K562 (cell line): ENCODE measurements around the gene FASTKD3. TPM values are rescaled to one million over a fixed set of nuclear protein-coding genes. Genes with fewer than 3 reads are reported as not detected.
A peak's percentile ranks its signal among the peaks of the same experiment; 100 is the strongest.

Experiments
- ATAC-seq: fragments of 200-7000 bp; cut with Tn5 transposase; 3 replicates; pipeline ENCODE4 v1.9.1; 2020; ENCODE audit warnings: moderate library complexity
- BruUV-seq: library from RNA; stranded (reverse); fragments of 400-500 nt; replicated peaks from 2 replicates; lab custom pipeline; 2021; lab: Mats Ljungman, UMichigan
- CTCF ChIA-PET: fragments of 300-600 bp; formaldehyde crosslinking; extraction: SDS; loops from one replicate; lab custom pipeline; 2021; ENCODE audit warnings: low intra/inter-chr PET ratio; lab: Yijun Ruan, JAX
- POLR2A ChIA-PET: fragments of 300-600, 350-650 bp; sonication (Branson Sonifier 250); formaldehyde crosslinking; extraction: SDS; loops from one replicate; lab custom pipeline; 2021; ENCODE audit warnings: antibody characterized with exemption, inconsistent platforms; lab: Yijun Ruan, JAX
- DNase-seq, 4 experiments: peaks; one replicate each; pipeline versions ENCODE4 v3.0.0 to v3.0.0-alpha.2; 2011 to 2018; ENCODE audit warnings: low spot score in 3 of 4, mixed read lengths in 3 of 4; ENCODE audit errors: extremely low read depth in 1 of 4
- FAIRE-seq: peaks from 2 replicates; lab custom pipeline; 2011; peaks lifted over from hg19 to GRCh38; lab: Jason Lieb, UNC
- H2AFZ ChIP-seq: 2 replicates; pipeline ENCODE4 v1.6.0; 2011; ENCODE audit warnings: low read depth, low read length, control low read depth, inconsistent platforms
- H3K27ac ChIP-seq: fragments of 200-600 bp; 3 replicates; pipeline ENCODE4 v1.8.0; 2011; ENCODE audit warnings: low read depth, mild to moderate bottlenecking, control low read depth, inconsistent platforms, low read length, moderate library complexity, mixed read lengths; ENCODE audit errors: extremely low read depth
- H3K27me3 ChIP-seq, 2 experiments: fragments of 300-600 bp in 1 of 2; 2 replicates in 1 of 2; 3 replicates in 1 of 2; pipeline versions ENCODE4 v1.6.0 to v1.8.0; 2011; ENCODE audit warnings: inconsistent platforms in 2 of 2, low read length in 2 of 2, mild to moderate bottlenecking in 1 of 2, mixed read lengths in 1 of 2, moderate library complexity in 1 of 2; ENCODE audit not compliant: control insufficient read depth in 2 of 2, insufficient read depth in 2 of 2
- H3K36me3 ChIP-seq: fragments of 300-600 bp; 3 replicates; pipeline ENCODE4 v1.8.0; 2011; ENCODE audit warnings: mild to moderate bottlenecking, low read length, inconsistent platforms; ENCODE audit not compliant: control insufficient read depth, insufficient read depth
- H3K4me1 ChIP-seq, 2 experiments: fragments of 200-600 bp in 1 of 2; replicated peaks in 1 of 2; 2 replicates in 1 of 2; 3 replicates in 1 of 2; pipeline versions ENCODE4 v1.5.1 to v1.8.0; 2011; ENCODE audit warnings: inconsistent platforms in 2 of 2, low read length in 2 of 2, mild to moderate bottlenecking in 1 of 2, mixed read lengths in 1 of 2, moderate library complexity in 1 of 2; ENCODE audit not compliant: control insufficient read depth in 2 of 2, insufficient read depth in 2 of 2
- H3K4me2 ChIP-seq: 2 replicates; pipeline ENCODE4 v1.6.1; 2011; ENCODE audit warnings: low read length, control low read depth, inconsistent platforms, mixed read lengths; ENCODE audit not compliant: insufficient read depth
- H3K4me3 ChIP-seq: fragments of 200-600 bp; sonication (generic), shearing (Covaris generic); 2 replicates; pipeline ENCODE4 v1.5.1; 2016; ENCODE audit warnings: control low read depth, inconsistent platforms
- H3K79me2 ChIP-seq: fragments of 200-600 bp; 3 replicates; pipeline ENCODE4 v1.8.0; 2011; ENCODE audit warnings: low read length, inconsistent platforms; ENCODE audit not compliant: control insufficient read depth, insufficient read depth
- H3K9ac ChIP-seq, 2 experiments: 2 replicates each; pipeline versions ENCODE4 v1.6.0 to v1.6.1; 2011; ENCODE audit warnings: low read depth in 2 of 2, low read length in 2 of 2, control low read depth in 1 of 2, inconsistent platforms in 1 of 2, mild to moderate bottlenecking in 1 of 2, mixed read lengths in 1 of 2; ENCODE audit not compliant: insufficient read depth in 1 of 2
- H3K9me1 ChIP-seq: one replicate; pipeline ENCODE4 v1.6.0; 2011; ENCODE audit warnings: inconsistent platforms, mild to moderate bottlenecking, low read length, moderate library complexity; ENCODE audit not compliant: control insufficient read depth, insufficient read depth
- H3K9me3 ChIP-seq: replicated peaks from 2 replicates; pipeline ENCODE4 v1.5.1; 2011; ENCODE audit warnings: low read depth, low read length, inconsistent platforms; ENCODE audit not compliant: control insufficient read depth, insufficient read depth
- H4K20me1 ChIP-seq: replicated peaks from 2 replicates; pipeline ENCODE4 v1.6.1; 2011; ENCODE audit warnings: low read length, inconsistent platforms, mixed read lengths; ENCODE audit not compliant: control insufficient read depth, insufficient read depth
- AFF1 ChIP-seq, 2 experiments: fragments of 450-650 bp; IDR thresholded peaks; 2 replicates each; pipeline ENCODE4 v1.6.1; 2018; ENCODE audit warnings: mild to moderate bottlenecking in 2 of 2, low read depth in 1 of 2; ENCODE audit not compliant: partially characterized antibody in 2 of 2
- BCOR ChIP-seq: fragments of 450-650 bp; IDR thresholded peaks from 2 replicates; pipeline ENCODE4 v1.6.1; 2016
- CREB1 ChIP-seq, 2 experiments: sonication (generic) in 1 of 2; formaldehyde crosslinking in 1 of 2; IDR thresholded peaks; 2 replicates each; pipeline versions ENCODE4 v1.6.1 to v1.8.0; 2012 to 2022; ENCODE audit warnings: inconsistent platforms in 1 of 2, mild to moderate bottlenecking in 1 of 2, missing genetic modification reagents in 1 of 2, moderate library complexity in 1 of 2
- ERF ChIP-seq: fragments of 450-650 bp; formaldehyde crosslinking; IDR thresholded peaks from 2 replicates; pipeline ENCODE4 v1.4.0; 2020; ENCODE audit warnings: mild to moderate bottlenecking, mixed read lengths
- FOXJ3 ChIP-seq: sonication (generic); formaldehyde crosslinking; IDR thresholded peaks from 2 replicates; pipeline ENCODE4 v1.4.0; 2020; ENCODE audit warnings: mild to moderate bottlenecking, missing genetic modification reagents
- FUS ChIP-seq: fragments of 200-400 bp; formaldehyde crosslinking; optimal IDR thresholded peaks from 2 replicates; pipeline ENCODE3; 2017; ENCODE audit warnings: low read depth, low read length
- GATAD2A ChIP-seq: fragments of 450-650 bp; IDR thresholded peaks from 2 replicates; pipeline ENCODE4 v1.6.1; 2017
- HNRNPL ChIP-seq: fragments of 200-400 bp; formaldehyde crosslinking; IDR thresholded peaks from 2 replicates; pipeline ENCODE4 v1.6.1; 2017; ENCODE audit warnings: low read depth, mild to moderate bottlenecking, low read length
- PPARD ChIP-seq: fragments of 250-450 bp; sonication (Bioruptor Pico); IDR thresholded peaks from 2 replicates; pipeline ENCODE4 v1.8.0; 2022; ENCODE audit warnings: inconsistent platforms, mild to moderate bottlenecking, moderate library complexity
- TOE1 ChIP-seq, 2 experiments: fragments of 450-650 bp in 1 of 2; sonication (generic) in 1 of 2; formaldehyde crosslinking in 1 of 2; IDR thresholded peaks; 2 replicates each; pipeline versions ENCODE4 v1.7.1 to v1.8.0; 2016 to 2022; ENCODE audit warnings: borderline replicate concordance in 2 of 2, mild to moderate bottlenecking in 2 of 2, antibody characterized with exemption in 1 of 2, inconsistent platforms in 1 of 2, low read depth in 1 of 2, missing genetic modification reagents in 1 of 2, moderate library complexity in 1 of 2
- ZNF253 ChIP-seq: fragments of 250-450 bp; sonication (Bioruptor Pico); conservative IDR thresholded peaks from 2 replicates; pipeline ENCODE4 v1.6.1; 2021; ENCODE audit warnings: mild to moderate bottlenecking
- ZNF41 ChIP-seq: fragments of 250-450 bp; sonication (Bioruptor Pico); conservative IDR thresholded peaks from 2 replicates; pipeline ENCODE4 v1.4.0; 2020; ENCODE audit warnings: mild to moderate bottlenecking
- ZNF512 ChIP-seq: IDR thresholded peaks from 2 replicates; pipeline ENCODE4 v1.6.1; 2016; ENCODE audit warnings: missing genetic modification characterization, missing compliant biosample characterization
- ZNF75A ChIP-seq: fragments of 450-650 bp; formaldehyde crosslinking; IDR thresholded peaks from 2 replicates; pipeline ENCODE4 v1.4.0; 2020; ENCODE audit warnings: mild to moderate bottlenecking
- WGBS: fragments of 100-300 bp; shearing (Covaris generic); methylation state at CpG from one replicate; pipeline ENCODE4 v1.1.6; 2016; ENCODE audit warnings: low coverage, mixed read lengths; ENCODE audit not compliant: insufficient coverage; ENCODE audit errors: missing lambda C conversion rate; 5-methylcytosine and 5-hydroxymethylcytosine counted together
- in situ Hi-C: fragments of 300-500 bp; cut with MboI; formaldehyde crosslinking; loops from 4 replicates; pipeline ENCODE4 v1.15.0; 2018; ENCODE audit warnings: inconsistent platforms, mixed read lengths
- intact Hi-C: fragments of 100-400 bp; cut with micrococcal nuclease; formaldehyde crosslinking; loops from 2 replicates; pipeline ENCODE4 v1.14.2; 2022
- polyA plus RNA-seq, 8 experiments: library from polyadenylated mRNA; depleted of rRNA in 4 of 8; stranded (reverse) in 5 of 8; unstranded in 3 of 8; fragments of >200 nt; fragmentation: Nextera tagmentation in 2 of 8; fragmentation: Illumina TruSeq in 1 of 8; extraction: Ambion mirVana in 2 of 8; extraction: Trizol in 1 of 8; gene quantifications; 2 replicates each; pipeline versions ENCODE4 v1.2.1 to v1.2.3, GENCODE V29; 2011 to 2014; ENCODE audit warnings: inconsistent platforms in 1 of 8, missing spikeins in 1 of 8
- total RNA-seq, 7 experiments: library from RNA; depleted of rRNA in 6 of 7; stranded (reverse); fragments of >200 nt in 6 of 7; fragmentation: Illumina TruSeq in 2 of 7; extraction: Trizol in 2 of 7; gene quantifications; 2 replicates each; pipeline versions ENCODE4 v1.2.1 to v1.2.3, GENCODE V29; 2011 to 2021; ENCODE audit warnings: low replicate concordance in 1 of 7

FASTKD3 gene
- total and polyA plus RNA-seq, 9 of the 15 experiments (the other 6 are each of a cell fraction or from before 2014, with no cell fraction given): 17.1 to 149 (median 47.5) TPM

GRCh38 chr5:7816535-7816901 is 52.3 kb downstream of the FASTKD3 start:
- Histone ChIP-seq H2AFZ (no peak overlapping the region), H4K20me1 (no peaks in the 10 kb centered on the region), H3K9me1 (no peaks in the 10 kb centered on the region), H3K27me3 (peaks cover 18 to 42% of the 10 kb centered on the region in 2 experiments), H3K4me3 (no peak overlapping the region), H3K79me2 (no peaks in the 10 kb centered on the region), H3K4me1 (peaks cover 2 to 4% of the 10 kb centered on the region in 2 experiments; a peak in 1 of 5 replicates), H3K9ac (no peak overlapping the region), H3K36me3 (no peaks in the 10 kb centered on the region), H3K27ac (no peak overlapping the region), H3K4me2 (no peak overlapping the region), H3K9me3 (no peaks in the 10 kb centered on the region)
- no peak for DNase-seq
- CTCF ChIA-PET: interaction anchor here (2.1 kb wide), 1 partner anchor 555 kb away, joined by 7 read pairs; no protein-coding TSS in a partner anchor
- in situ Hi-C loops (no loop called here), intact Hi-C loops (loop anchor here (1.0 to 5.0 kb wide), 4 partner anchors 41 to 1049 kb away; no protein-coding TSS in a partner anchor)
- ATAC-seq: peak; percentile 29
- POLR2A ChIA-PET: interaction anchor here (0.7 kb wide), 1 partner anchor 881 kb away, joined by 3 read pairs; no protein-coding TSS in a partner anchor
- BruUV-seq: no TSS peak
- WGBS: 23% methylated on average over 9 of the region's 9 CpGs
- no peak for FAIRE-seq
- TF ChIP-seq ZNF512 (tag) (no peak), AFF1 (IDR thresholded peaks at IDR 0.05; ENCODE audit: low read depth in 1 of 2, partially characterized antibody in 2 of 2) (no peak), PPARD (no peak), CREB1 (IDR thresholded peaks at IDR 0.05) (no peak), CREB1 (CRISPR knock-in tag; IDR thresholded peaks at IDR 0.05) (no peak), FOXJ3 (CRISPR knock-in tag) (no peak), TOE1 (IDR thresholded peaks at IDR 0.05; ENCODE audit: borderline replicate concordance) (no peak), TOE1 (CRISPR knock-in tag; IDR thresholded peaks at IDR 0.05; ENCODE audit: borderline replicate concordance, low read depth) (no peak), ZNF253 (CRISPR knock-in tag) (no peak), ERF (CRISPR knock-in tag) (no peak), ZNF41 (no peak), GATAD2A (no peak), HNRNPL (no peak), FUS (no peak), ZNF75A (CRISPR knock-in tag) (no peak), BCOR (no peak)
